22Rv1 (cell line): ENCODE data around the gene ASCL5.

Source experiments
- H3K27ac ChIP-seq: fragments of 450-650 bp; 2 replicates; pipeline ENCODE4 v1.5.1; 2017
- ZFX ChIP-seq: fragments of 450-650 bp; IDR thresholded peaks from 2 replicates; pipeline ENCODE4 v1.6.1; 2017; ENCODE audit warnings: antibody characterized with exemption, borderline replicate concordance
- TF ChIP-seq, protein P1 (sequence below): fragments of 450-650 bp; IDR thresholded peaks from 2 replicates; pipeline ENCODE4 v1.5.1; 2017; ENCODE audit warnings: mild to moderate bottlenecking

The ASCL5 gene

DNA sequence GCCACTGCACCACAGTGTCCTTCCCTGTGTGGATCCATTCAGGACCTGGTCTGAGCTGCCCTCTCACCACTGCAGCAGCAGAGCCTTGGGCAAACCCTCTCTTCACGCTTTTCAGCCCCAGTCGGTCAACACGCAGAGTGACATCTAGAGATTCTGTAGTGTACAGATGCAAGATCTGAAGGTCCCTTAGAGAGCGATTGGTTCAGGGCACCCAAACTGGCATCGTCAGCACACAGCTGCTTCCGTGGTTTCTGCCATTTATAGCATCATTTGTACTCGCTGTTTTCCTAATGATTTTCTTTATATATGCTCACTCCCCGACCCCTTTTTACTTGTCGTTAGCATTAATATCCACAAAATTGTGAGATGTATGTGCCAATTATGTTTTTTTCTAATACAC is 1.5 kb upstream of the ASCL5 start:
- H3K27ac ChIP-seq, result no peak overlapping the region
- TF ChIP-seq ZFX, result no peak
- TF ChIP-seq, protein P1, sequence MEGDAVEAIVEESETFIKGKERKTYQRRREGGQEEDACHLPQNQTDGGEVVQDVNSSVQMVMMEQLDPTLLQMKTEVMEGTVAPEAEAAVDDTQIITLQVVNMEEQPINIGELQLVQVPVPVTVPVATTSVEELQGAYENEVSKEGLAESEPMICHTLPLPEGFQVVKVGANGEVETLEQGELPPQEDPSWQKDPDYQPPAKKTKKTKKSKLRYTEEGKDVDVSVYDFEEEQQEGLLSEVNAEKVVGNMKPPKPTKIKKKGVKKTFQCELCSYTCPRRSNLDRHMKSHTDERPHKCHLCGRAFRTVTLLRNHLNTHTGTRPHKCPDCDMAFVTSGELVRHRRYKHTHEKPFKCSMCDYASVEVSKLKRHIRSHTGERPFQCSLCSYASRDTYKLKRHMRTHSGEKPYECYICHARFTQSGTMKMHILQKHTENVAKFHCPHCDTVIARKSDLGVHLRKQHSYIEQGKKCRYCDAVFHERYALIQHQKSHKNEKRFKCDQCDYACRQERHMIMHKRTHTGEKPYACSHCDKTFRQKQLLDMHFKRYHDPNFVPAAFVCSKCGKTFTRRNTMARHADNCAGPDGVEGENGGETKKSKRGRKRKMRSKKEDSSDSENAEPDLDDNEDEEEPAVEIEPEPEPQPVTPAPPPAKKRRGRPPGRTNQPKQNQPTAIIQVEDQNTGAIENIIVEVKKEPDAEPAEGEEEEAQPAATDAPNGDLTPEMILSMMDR, result no peak

- TF ChIP-seq, protein P1, result no peak
- TF ChIP-seq ZFX, result no peak
- no peak overlapping the region for H3K27ac ChIP-seq
Observed at GRCh38 chr1:201127755-201128455, 921 bp upstream of the ASCL5 start.

GRCh38 chr1:201126463-201126831 is 537 bp downstream of the ASCL5 start:
- TF ChIP-seq, protein P1, result no peak
- no peak for TF ChIP-seq ZFX
- no peak overlapping the region for H3K27ac ChIP-seq

- H3K27ac ChIP-seq, result no peak overlapping the region
- TF ChIP-seq ZFX, result no peak
- TF ChIP-seq, protein P1, result no peak
Observed at GRCh38 chr1:201125800-201126199, 1.2 kb downstream of the ASCL5 start.

DNA sequence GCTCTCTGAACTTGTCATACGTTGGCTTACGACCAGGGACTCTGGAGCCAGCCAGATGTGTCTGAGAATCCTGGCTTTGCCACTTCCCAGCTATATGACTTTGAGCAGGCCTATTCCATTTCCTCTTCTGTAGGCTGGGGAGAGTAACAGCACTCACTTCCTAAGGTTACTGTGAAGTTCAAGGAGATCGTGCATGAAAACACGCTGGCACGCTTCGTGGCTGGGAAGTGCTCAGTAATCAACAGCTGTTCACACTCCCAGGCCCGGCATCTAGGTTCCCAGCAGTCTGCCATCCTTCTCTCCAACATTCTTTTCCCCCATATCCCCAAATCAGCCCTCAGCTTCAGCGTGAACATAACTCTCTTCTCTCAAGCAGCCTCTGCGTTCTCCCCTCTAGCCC is 2.0 kb downstream of the ASCL5 start:
- TF ChIP-seq ZFX, result no peak
- TF ChIP-seq, protein P1, result no peak
- no peak overlapping the region for H3K27ac ChIP-seq

GRCh38 chr1:201123866-201124265 is 3.1 kb downstream of the ASCL5 start:
- no peak for TF ChIP-seq ZFX
- TF ChIP-seq, protein P1, result no peak
- H3K27ac ChIP-seq, result no peak overlapping the region

DNA sequence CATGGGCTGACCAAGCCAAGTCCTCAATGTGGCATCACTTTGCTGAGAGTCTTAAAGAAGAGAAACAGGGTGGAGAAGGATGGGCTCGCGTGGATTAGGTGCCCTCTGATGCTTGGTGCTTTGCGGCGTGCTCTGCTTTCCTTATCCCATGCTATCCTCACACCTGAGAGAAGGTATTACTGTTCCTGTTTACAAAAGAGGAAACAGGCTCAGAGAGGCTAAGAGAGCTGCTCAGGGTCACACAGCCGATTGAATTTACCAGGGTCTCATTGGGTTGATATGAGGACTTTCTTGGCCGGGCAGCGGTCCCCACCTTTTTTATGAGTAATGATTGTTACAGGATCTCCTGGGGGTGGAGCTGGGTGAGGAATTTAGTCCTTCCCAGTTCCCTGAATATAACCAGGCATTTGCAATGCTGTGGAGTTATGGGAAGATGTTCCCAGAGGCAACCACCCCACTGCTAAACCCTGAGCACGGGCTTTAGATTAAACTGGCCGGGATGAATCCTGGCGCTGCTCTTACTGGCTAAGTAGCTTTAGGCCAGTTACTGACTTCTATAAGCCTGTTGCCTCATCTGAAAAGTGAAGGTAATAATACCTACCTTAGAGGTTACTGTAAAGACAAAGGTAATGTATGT is 4.5 kb downstream of the ASCL5 start:
- no peak overlapping the region for H3K27ac ChIP-seq
- TF ChIP-seq ZFX, result no peak
- TF ChIP-seq, protein P1, result no peak
